Caco-2 (cell line): Measurements from ENCODE around the gene ROGDI. TPM values are rescaled to one million over a fixed set of nuclear protein-coding genes. Genes with fewer than 3 reads are reported as not detected.

Experiments
- BruUV-seq: library from RNA; stranded (reverse); fragments of 400-500 nt; replicated peaks from 2 replicates; lab custom pipeline; 2021; lab: Mats Ljungman, UMichigan
- CTCF ChIA-PET: fragments of 300-600 bp; sonication (Branson Sonifier 250); formaldehyde crosslinking; loops from one replicate; lab custom pipeline; 2022; ENCODE audit warnings: antibody characterized with exemption; lab: Charles Lee
- POLR2A ChIA-PET: fragments of 300-600 bp; sonication (Branson Sonifier 250); formaldehyde crosslinking; loops from one replicate; lab custom pipeline; 2022; ENCODE audit warnings: antibody characterized with exemption; lab: Charles Lee
- DNase-seq, 2 experiments: peaks; one replicate each; pipeline versions ENCODE4 v3.0.0 to v3.0.0-alpha.2; 2020 to 2022
- H3K27me3 ChIP-seq: replicated peaks from 2 replicates; pipeline ENCODE4 v1.6.0; 2011; ENCODE audit warnings: low read length; ENCODE audit not compliant: control insufficient read depth, insufficient read depth
- H3K36me3 ChIP-seq: 2 replicates; pipeline ENCODE4 v1.5.1; 2011; ENCODE audit warnings: low read length; ENCODE audit not compliant: control insufficient read depth, insufficient read depth
- H3K4me1 ChIP-seq: fragments of 250-450 bp; sonication (Bioruptor Pico); 2 replicates; pipeline ENCODE4 v1.5.1; 2020; ENCODE audit warnings: mild to moderate bottlenecking
- H3K4me3 ChIP-seq: 2 replicates; pipeline ENCODE4 v1.5.1; 2011; ENCODE audit warnings: low read depth, mild to moderate bottlenecking, control low read depth, low read length
- H3K9me3 ChIP-seq: fragments of 250-450 bp; sonication (Bioruptor Pico); 2 replicates; pipeline ENCODE4 v1.5.1; 2020; ENCODE audit warnings: mild to moderate bottlenecking, moderate library complexity
- H3K27ac Mint-ChIP-seq: one replicate; pipeline ENCODE4 v1.8.0; 2022; ENCODE audit warnings: mixed read lengths; ENCODE audit not compliant: unreplicated experiment
- H3K27me3 Mint-ChIP-seq: one replicate; pipeline ENCODE4 v1.8.0; 2022; ENCODE audit warnings: mixed read lengths; ENCODE audit not compliant: insufficient read depth, unreplicated experiment
- H3K36me3 Mint-ChIP-seq: one replicate; pipeline ENCODE4 v1.8.0; 2022; ENCODE audit warnings: mild to moderate bottlenecking, mixed read lengths; ENCODE audit not compliant: insufficient read depth, unreplicated experiment
- H3K4me1 Mint-ChIP-seq: one replicate; pipeline ENCODE4 v1.8.0; 2022; ENCODE audit warnings: low read depth, mixed read lengths; ENCODE audit not compliant: unreplicated experiment
- H3K4me3 Mint-ChIP-seq: one replicate; pipeline ENCODE4 v1.8.0; 2022; ENCODE audit warnings: mild to moderate bottlenecking, moderate library complexity, mixed read lengths; ENCODE audit not compliant: unreplicated experiment
- H3K9me3 Mint-ChIP-seq: one replicate; pipeline ENCODE4 v1.8.0; 2022; ENCODE audit warnings: mixed read lengths; ENCODE audit not compliant: unreplicated experiment
- intact Hi-C: fragments of 100-400 bp; cut with micrococcal nuclease; formaldehyde crosslinking; loops from one replicate; pipeline ENCODE4 v1.10.0; 2022; ENCODE audit not compliant: unreplicated experiment
- total RNA-seq: library from RNA; stranded (reverse); gene quantifications from 2 replicates; pipeline ENCODE4 v1.2.3, GENCODE V29; 2022
- TF ChIP-seq, protein P1 (sequence below), 2 experiments: fragments of 200-600 bp in 1 of 2; IDR thresholded peaks; 1 replicate in 1 of 2; 2 replicates in 1 of 2; pipeline versions ENCODE4 v1.5.1 to v1.8.0; 2011 to 2022; ENCODE audit warnings: antibody characterized with exemption in 1 of 2, control low read depth in 1 of 2, inconsistent platforms in 1 of 2, low read depth in 1 of 2, low read length in 1 of 2, mild to moderate bottlenecking in 1 of 2, moderate library complexity in 1 of 2; ENCODE audit not compliant: insufficient read depth in 1 of 2, severe bottlenecking in 1 of 2, unreplicated experiment in 1 of 2

ROGDI gene
- total RNA-seq, 1 experiment from 2014 or later, result 18.2 TPM

DNA sequence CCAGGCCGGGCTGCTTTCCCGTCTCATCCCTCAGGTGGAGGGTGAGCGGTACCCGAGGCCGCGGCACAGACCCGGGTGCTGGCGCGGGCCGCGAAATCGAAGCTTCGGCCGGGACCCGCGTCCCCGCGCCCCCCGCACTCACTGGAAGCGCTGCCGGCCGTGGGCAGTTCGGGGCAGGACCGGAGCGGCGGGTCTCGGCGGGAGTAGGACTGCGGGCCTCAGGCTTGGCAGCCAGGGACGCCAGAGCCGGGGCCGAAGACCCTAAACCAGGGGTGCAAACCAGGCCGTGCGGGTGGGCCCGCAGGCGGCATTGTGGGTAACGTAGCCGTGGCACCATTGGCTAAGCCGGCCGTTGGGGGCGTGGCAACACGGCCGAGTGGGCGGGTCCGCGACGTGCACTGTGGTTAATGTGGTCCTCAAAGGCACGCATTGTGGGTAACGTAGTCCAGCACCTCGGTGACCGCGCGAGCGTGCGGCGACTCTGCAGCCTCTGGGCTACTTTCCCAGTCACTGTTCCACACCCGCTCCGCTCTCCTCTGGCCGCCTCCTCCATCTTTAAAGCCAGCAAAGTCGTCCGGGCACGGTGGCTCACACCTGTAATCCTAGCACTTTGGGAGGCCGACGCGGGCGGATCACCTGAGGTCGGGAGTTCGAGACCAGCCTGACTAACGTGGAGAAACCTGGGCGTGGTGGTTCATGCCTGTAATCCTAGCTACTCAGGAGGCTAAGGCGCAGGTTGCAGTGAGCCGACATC is 35.4 kb downstream of the ROGDI start, which contains the start of gene ZNF500:
Gene ZNF500 (minus strand): TSS at position 288 of the 754 bp plus-strand sequence. CDS start 1,184 bp downstream, outside the sequence.
- no peaks in the 10 kb centered on the region for H3K27me3 Mint-ChIP-seq
- H3K9me3 Mint-ChIP-seq, result no peaks in the 10 kb centered on the region
- H3K36me3 Mint-ChIP-seq, result peaks cover 24% of the 10 kb centered on the region
- TF ChIP-seq, protein P1, sequence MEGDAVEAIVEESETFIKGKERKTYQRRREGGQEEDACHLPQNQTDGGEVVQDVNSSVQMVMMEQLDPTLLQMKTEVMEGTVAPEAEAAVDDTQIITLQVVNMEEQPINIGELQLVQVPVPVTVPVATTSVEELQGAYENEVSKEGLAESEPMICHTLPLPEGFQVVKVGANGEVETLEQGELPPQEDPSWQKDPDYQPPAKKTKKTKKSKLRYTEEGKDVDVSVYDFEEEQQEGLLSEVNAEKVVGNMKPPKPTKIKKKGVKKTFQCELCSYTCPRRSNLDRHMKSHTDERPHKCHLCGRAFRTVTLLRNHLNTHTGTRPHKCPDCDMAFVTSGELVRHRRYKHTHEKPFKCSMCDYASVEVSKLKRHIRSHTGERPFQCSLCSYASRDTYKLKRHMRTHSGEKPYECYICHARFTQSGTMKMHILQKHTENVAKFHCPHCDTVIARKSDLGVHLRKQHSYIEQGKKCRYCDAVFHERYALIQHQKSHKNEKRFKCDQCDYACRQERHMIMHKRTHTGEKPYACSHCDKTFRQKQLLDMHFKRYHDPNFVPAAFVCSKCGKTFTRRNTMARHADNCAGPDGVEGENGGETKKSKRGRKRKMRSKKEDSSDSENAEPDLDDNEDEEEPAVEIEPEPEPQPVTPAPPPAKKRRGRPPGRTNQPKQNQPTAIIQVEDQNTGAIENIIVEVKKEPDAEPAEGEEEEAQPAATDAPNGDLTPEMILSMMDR (IDR thresholded peaks at IDR 0.05; ENCODE audit: insufficient read depth in 1 of 2, low read depth in 1 of 2, low read length in 1 of 2, severe bottlenecking in 1 of 2, unreplicated experiment in 1 of 2), result no peak
- Histone ChIP-seq H3K4me1 (peaks cover 10% of the 10 kb centered on the region; the same call in 1 of the 2 replicates), H3K9me3 (no peaks in the 10 kb centered on the region), H3K36me3 (0 out of 2 replicates have a peak, but pooled peaks cover 2% of the 10 kb centered on the region), H3K27me3 (no peaks in the 10 kb centered on the region), H3K4me3 (peak within 1 kb of the TSS; percentile 77)
- H3K4me3 Mint-ChIP-seq, result peak within 1 kb of the TSS; percentile 77
- peak; percentile 97 to 98 for DNase-seq
- CTCF ChIA-PET, result interaction anchor here (1.2 kb wide), 1 partner anchor 48 kb away, joined by 4 read pairs; no protein-coding TSS in a partner anchor
- no TSS peak for BruUV-seq
- H3K27ac Mint-ChIP-seq, result peak within 1 kb of the TSS; percentile 71
- POLR2A ChIA-PET, result no interaction called here
- intact Hi-C loops, result loop anchor here (2.0 kb wide), 1 partner anchor 74 kb away; the partner anchor contains the start of gene NUDT16L1
- H3K4me1 Mint-ChIP-seq, result peaks cover 10% of the 10 kb centered on the region

DNA sequence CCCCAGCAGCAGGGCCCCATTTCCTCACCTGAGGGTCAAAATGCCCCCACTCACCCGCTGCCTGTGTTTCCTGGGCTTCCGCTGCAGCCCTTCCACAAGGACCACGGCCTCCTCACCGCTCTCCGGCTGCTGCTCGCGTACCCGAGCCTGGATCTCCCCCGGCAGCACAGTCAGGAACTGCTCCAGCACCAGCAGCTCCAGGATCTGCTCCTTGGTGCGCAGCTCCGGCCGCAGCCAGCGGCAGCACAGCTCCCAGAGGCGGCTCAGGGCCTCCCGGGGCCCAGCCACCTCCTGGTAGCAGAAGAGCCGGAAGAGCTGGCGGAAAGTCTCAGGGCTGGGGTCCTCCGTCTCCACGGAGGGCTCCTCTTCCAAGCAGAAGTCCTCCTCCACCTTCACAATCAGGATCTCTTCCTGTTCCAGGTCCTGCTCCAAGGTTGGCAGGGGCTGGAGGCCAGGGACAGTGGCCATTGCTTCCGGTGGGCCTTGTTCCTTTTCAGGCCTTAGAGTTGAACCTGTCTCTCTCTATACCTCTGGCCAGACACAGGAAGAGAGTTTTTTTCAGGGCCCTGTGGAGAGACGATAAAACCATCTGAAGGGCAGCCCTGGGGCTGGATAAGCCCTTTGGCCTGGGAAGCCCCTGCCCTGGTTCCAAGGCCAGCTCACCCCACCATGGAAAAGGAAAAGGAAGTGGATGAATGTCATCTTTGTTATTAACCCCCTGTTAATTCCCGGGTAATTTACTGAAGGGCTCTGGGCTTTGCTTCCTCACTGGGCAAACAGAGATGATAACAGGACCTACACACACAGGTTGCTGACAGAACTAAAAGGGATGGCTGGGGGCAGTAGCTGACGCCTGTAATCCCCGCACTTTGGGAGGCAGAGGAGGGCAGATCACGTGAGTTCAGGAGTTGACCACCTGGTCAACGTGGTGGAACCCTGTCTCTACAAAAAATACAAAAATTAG is 36.6 kb downstream of the ROGDI start:
- TF ChIP-seq, protein P1 (IDR thresholded peaks at IDR 0.05; ENCODE audit: insufficient read depth in 1 of 2, low read depth in 1 of 2, low read length in 1 of 2, severe bottlenecking in 1 of 2, unreplicated experiment in 1 of 2), result no peak
- TSS peak; percentile 15 for BruUV-seq

More for the DNA sequence above, 36.6 kb downstream of the ROGDI start:
- Histone ChIP-seq H3K36me3 (0 out of 2 replicates have a peak, but pooled peaks cover 2% of the 10 kb centered on the region), H3K4me3 (peak overlapping the region; percentile 77), H3K27me3 (no peaks in the 10 kb centered on the region), H3K9me3 (no peaks in the 10 kb centered on the region), H3K4me1 (peaks cover 10% of the 10 kb centered on the region; the same call in 1 of the 2 replicates)
- Mint-ChIP-seq H3K4me3 (peak overlapping the region; percentile 77), H3K27me3 (no peaks in the 10 kb centered on the region), H3K36me3 (peaks cover 32% of the 10 kb centered on the region), H3K4me1 (peaks cover 10% of the 10 kb centered on the region), H3K9me3 (no peaks in the 10 kb centered on the region), H3K27ac (no peak overlapping the region)
- DNase-seq, result no peak
- POLR2A ChIA-PET, result interaction anchor here (0.5 kb wide), 1 partner anchor 26 kb away, joined by 7 read pairs; no protein-coding TSS in a partner anchor
- intact Hi-C loops, result loop anchor here (2.0 kb wide), 1 partner anchor 73 kb away; the partner anchor contains the start of gene NUDT16L1
- CTCF ChIA-PET, result no interaction called here
